ENCODE results near the gene SLC44A1.

DNA sequence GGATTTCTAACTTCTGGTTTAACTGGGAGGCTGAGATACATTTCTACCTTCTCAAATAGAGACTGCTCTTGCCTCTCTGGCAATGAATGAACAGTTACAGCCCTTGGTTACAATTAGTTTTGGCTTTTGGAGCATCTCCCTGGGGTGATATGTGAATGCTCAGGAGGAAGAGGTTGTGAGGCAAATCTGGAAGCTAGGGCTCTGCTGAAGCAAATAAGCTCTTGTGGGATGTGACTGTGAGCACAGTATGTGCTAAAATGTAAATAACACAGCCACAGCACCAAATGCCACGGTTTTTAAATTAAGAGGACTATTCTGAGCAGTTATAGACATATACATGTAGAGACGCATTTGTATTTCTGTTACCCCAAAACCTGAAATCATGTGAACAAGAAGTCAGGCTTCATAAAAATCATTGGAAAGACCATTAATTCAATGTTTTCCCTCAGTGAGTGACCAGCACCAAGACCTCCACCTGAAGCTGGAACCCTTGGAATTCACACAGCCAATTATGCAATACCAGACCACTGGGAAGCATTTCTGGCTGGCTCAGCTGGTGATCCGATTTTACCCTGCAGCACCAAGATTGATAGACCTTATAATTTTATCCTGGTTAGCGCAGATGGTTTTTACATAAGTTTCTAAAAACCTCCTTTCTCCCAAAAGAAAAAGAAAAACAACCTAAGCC, 3.0 kb upstream of the SLC44A1 start:
- no peak for TF ChIP-seq CTCF (IDR thresholded peaks at IDR 0.05; ENCODE audit: insufficient read depth, low read length)
- no peak for TF ChIP-seq POLR2AphosphoS5 (IDR thresholded peaks at IDR 0.05; ENCODE audit: low read depth)
- TF ChIP-seq REST (IDR thresholded peaks at IDR 0.05; ENCODE audit: insufficient replicate concordance, low read depth) = no peak
